ENCODE results near the gene INPP4A. TPM values are rescaled to one million over a fixed set of nuclear protein-coding genes. Genes with fewer than 3 reads are reported as not detected.
A peak's percentile ranks its signal among the peaks of the same experiment; 100 is the strongest.

The INPP4A gene
- polyA plus RNA-seq, 1 experiment: 12.9 TPM

DNA sequence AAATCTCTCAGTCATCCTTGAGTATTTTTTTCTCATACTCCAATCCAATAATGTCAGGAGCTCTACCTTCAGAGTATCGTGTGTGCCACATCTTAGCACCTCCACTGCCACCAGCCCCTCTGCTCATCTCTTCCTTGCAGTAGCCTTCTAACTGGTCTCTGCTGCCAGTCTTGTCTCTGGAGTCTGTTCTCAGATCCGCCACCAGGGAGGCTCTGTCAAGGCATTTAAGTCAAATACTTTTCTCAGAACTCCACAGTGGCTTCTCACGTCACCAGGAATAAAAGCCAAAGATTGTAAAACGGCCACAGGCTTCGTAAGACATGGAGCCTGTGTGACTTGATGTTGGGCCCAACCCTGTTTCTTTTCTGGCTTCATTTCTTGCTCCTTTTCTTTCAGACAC is 170.8 kb downstream of the INPP4A start:
- POLR2A ChIA-PET: no interaction called here
- H3K9me3 ChIP-seq (ENCODE audit: control insufficient read depth, insufficient read depth, low read length): no peaks in the 10 kb centered on the region
- no peak overlapping the region for H3K27ac ChIP-seq (ENCODE audit: low read depth, low read length)
- CTCF ChIA-PET: interaction anchor here (0.8 kb wide), 1 partner anchor 203 kb away, joined by 3 read pairs; no protein-coding TSS in a partner anchor
- no peak for DNase-seq (ENCODE audit: low read depth, low spot score)
- no peak overlapping the region for H3K4me3 ChIP-seq (ENCODE audit: low read depth, low read length)
- H3K27me3 ChIP-seq (ENCODE audit: control insufficient read depth, insufficient read depth, low read length): no peaks in the 10 kb centered on the region
- TF ChIP-seq CTCF (IDR thresholded peaks at IDR 0.05; ENCODE audit: low read depth, low read length): no peak

- Histone ChIP-seq H3K4me3 (ENCODE audit: low read depth, low read length) (no peak overlapping the region), H3K9me3 (ENCODE audit: control insufficient read depth, insufficient read depth, low read length) (no peaks in the 10 kb centered on the region), H3K27me3 (ENCODE audit: control insufficient read depth, insufficient read depth, low read length) (no peaks in the 10 kb centered on the region), H3K27ac (ENCODE audit: low read depth, low read length) (no peak overlapping the region)
- no peak for DNase-seq (ENCODE audit: low read depth, low spot score)
- ChIA-PET POLR2A (no interaction called here), CTCF (interaction anchor here (1.6 kb wide), 1 partner anchor 32 kb away, joined by 6 read pairs; no protein-coding TSS in a partner anchor)
- no peak for TF ChIP-seq CTCF (IDR thresholded peaks at IDR 0.05; ENCODE audit: low read depth, low read length)
Measured at GRCh38 chr2:98617149-98617548, 172.5 kb downstream of the INPP4A start.

DNA sequence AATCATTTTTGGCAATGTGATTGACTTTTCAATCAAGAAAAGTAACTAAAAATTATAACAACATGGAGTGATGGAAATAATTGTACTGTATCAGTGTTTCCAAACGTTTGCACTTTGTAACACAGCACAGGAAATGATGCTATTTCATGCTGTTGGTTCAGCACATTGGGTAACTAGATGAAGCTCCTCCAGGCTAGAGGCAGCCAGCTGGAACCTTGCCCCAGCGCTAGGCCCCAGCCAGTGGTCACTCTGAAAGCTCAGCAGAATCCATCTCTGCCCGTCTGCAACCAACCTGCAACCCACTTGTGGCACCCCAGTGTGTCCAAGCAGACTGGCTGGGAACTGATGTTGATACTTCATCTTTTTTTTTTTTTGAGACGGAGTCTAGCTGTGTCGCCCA is 179.0 kb downstream of the INPP4A start:
- H3K9me3 ChIP-seq (ENCODE audit: control insufficient read depth, insufficient read depth, low read length): no peaks in the 10 kb centered on the region
- CTCF ChIA-PET: no interaction called here
- no peak for DNase-seq (ENCODE audit: low read depth, low spot score)
- no peak for TF ChIP-seq CTCF (IDR thresholded peaks at IDR 0.05; ENCODE audit: low read depth, low read length)
- POLR2A ChIA-PET: no interaction called here
- peaks cover 5% of the 10 kb centered on the region for H3K27me3 ChIP-seq (ENCODE audit: control insufficient read depth, insufficient read depth, low read length)
- H3K4me3 ChIP-seq (ENCODE audit: low read depth, low read length): no peak overlapping the region
- no peak overlapping the region for H3K27ac ChIP-seq (ENCODE audit: low read depth, low read length)

DNA sequence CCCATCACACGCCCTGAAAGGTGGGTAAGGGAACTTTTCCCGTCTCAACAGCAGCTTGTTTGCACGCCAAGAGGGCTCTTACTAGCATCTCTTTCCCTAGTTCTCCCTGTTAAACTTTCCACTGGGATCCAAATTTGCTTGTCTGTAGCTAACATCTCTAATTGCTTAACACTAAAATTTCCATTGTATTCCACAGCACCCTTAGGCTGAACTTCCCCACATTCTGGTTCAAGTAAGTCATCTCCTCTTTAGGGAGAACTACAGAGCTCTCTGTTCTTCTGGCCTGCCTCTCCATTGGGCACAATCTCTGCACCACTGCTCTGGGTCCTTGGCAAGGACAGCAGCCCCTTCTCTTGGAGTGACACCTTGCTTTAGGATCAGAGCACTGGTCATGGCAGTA is 187.7 kb downstream of the INPP4A start:
- ChIA-PET POLR2A (no interaction called here), CTCF (no interaction called here)
- H3K27ac ChIP-seq (ENCODE audit: low read depth, low read length): no peak overlapping the region
- no peak for TF ChIP-seq CTCF (IDR thresholded peaks at IDR 0.05; ENCODE audit: low read depth, low read length)
- no peak overlapping the region for H3K4me3 ChIP-seq (ENCODE audit: low read depth, low read length)
- no peaks in the 10 kb centered on the region; the same call in 1 of the 2 replicates for H3K9me3 ChIP-seq (ENCODE audit: control insufficient read depth, insufficient read depth, low read length)
- peaks cover 15% of the 10 kb centered on the region for H3K27me3 ChIP-seq (ENCODE audit: control insufficient read depth, insufficient read depth, low read length)
- no peak for DNase-seq (ENCODE audit: low read depth, low spot score)

DNA sequence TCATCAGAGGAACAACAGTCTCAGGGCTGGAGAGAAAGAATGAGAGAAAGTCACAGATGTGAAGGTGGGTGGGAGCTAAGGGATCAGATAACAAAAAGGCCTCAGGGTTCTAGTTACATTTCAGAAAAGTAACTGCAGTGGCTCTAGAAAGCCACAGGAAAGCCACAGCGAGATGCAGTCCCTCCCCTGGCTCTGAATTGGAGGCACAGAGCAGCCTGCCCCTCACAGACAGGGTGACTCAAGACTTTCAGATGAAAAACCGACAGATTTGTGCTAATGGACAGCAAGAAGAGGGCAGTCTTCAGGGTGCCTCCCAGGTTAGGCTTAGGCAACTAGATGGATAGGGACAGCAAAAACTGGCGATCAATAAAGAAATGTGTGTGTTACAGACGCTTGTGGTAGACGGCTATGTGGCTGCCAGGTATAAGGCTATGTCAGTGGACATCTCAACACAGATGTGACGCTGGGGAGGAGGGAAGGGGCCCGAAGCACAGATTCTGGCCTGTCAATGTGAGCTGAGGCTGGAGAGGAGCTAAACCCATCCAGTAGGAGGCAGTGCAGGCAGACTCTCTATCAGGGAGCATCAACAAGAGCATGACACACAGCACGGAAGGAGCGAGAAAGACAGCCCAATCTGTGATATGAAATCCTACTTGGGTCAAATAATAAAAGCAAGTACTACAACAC is 189.9 kb downstream of the INPP4A start:
- TF ChIP-seq CTCF (IDR thresholded peaks at IDR 0.05; ENCODE audit: low read depth, low read length): peak; percentile 22; the same call in 1 of the 2 replicates

More for the DNA sequence above, 189.9 kb downstream of the INPP4A start:
- no peak overlapping the region for H3K27ac ChIP-seq (ENCODE audit: low read depth, low read length)
- no peak for DNase-seq (ENCODE audit: low read depth, low spot score)
- no peaks in the 10 kb centered on the region; the same call in 1 of the 2 replicates for H3K9me3 ChIP-seq (ENCODE audit: control insufficient read depth, insufficient read depth, low read length)
- H3K27me3 ChIP-seq (ENCODE audit: control insufficient read depth, insufficient read depth, low read length): peaks cover 14% of the 10 kb centered on the region
- CTCF ChIA-PET: interaction anchor here (0.6 kb wide), 1 partner anchor 18 kb away, joined by 5 read pairs; no protein-coding TSS in a partner anchor
- POLR2A ChIA-PET: no interaction called here
- no peak overlapping the region for H3K4me3 ChIP-seq (ENCODE audit: low read depth, low read length)

Data from AG04450 (cell line).